Femur (tissue), 1 donor: ENCODE measurements around the gene AHNAK.
A peak's percentile ranks its signal among the peaks of the same experiment; 100 is the strongest.
"Not testable (repeated sequence)": the region's sequence is repeated elsewhere in the genome, so short reads cannot be mapped to it uniquely, and the experiment has no call there.

Experiments
- DNase-seq: peaks from one replicate; pipeline ENCODE4 v3.0.0-alpha.2; 2017

The AHNAK gene

GRCh38 chr11:62452839-62453468, 93.7 kb downstream of the AHNAK start:
- no peak for DNase-seq

- DNase-seq: no peak
Observed at GRCh38 chr11:62452261-62452660, 94.3 kb downstream of the AHNAK start.

- no peak for DNase-seq
Observed at GRCh38 chr11:62451241-62451621, 95.4 kb downstream of the AHNAK start.

GRCh38 chr11:62450543-62451240, 95.9 kb downstream of the AHNAK start:
- DNase-seq: no peak

- not testable (repeated sequence) for DNase-seq
Observed at GRCh38 chr11:62449912-62450311, 96.7 kb downstream of the AHNAK start.

- no peak for DNase-seq
Observed at GRCh38 chr11:62449451-62449851, 97.2 kb downstream of the AHNAK start.

- peak; percentile 57 for DNase-seq
Observed at GRCh38 chr11:62446091-62446490, 100.5 kb downstream of the AHNAK start.

GRCh38 chr11:62445314-62445740, 101.3 kb downstream of the AHNAK start:
- peak; percentile 89 for DNase-seq

GRCh38 chr11:62444835-62445234, 101.8 kb downstream of the AHNAK start:
- no peak for DNase-seq

- peak; percentile 78 for DNase-seq
Observed at GRCh38 chr11:62444236-62444833, 102.3 kb downstream of the AHNAK start.

- peak; percentile 68 for DNase-seq
Observed at GRCh38 chr11:62443390-62444235, 103.0 kb downstream of the AHNAK start.

- peak; percentile 88 for DNase-seq
Observed at GRCh38 chr11:62439785-62440602, 106.6 kb downstream of the AHNAK start.

- DNase-seq: no peak
Observed at GRCh38 chr11:62438641-62439040, 108.0 kb downstream of the AHNAK start.

- no peak for DNase-seq
Observed at GRCh38 chr11:62437616-62438015, 109.0 kb downstream of the AHNAK start.

- DNase-seq: no peak
Observed at GRCh38 chr11:62435846-62436660, 110.6 kb downstream of the AHNAK start.

- DNase-seq: no peak
Observed at GRCh38 chr11:62433904-62434276, 112.7 kb downstream of the AHNAK start.

- no peak for DNase-seq
Observed at GRCh38 chr11:62433141-62433903, 113.3 kb downstream of the AHNAK start.

- DNase-seq: no peak
Observed at GRCh38 chr11:62432695-62433094, 113.9 kb downstream of the AHNAK start.

- no peak for DNase-seq
Observed at GRCh38 chr11:62431171-62431901, 115.3 kb downstream of the AHNAK start.

GRCh38 chr11:62430425-62430824, 116.2 kb downstream of the AHNAK start:
- peak; percentile 71 for DNase-seq
